Mucosa of gallbladder (tissue), 1 donor: ENCODE data around the gene GRIP2. TPM values are rescaled to one million over a fixed set of nuclear protein-coding genes. Genes with fewer than 3 reads are reported as not detected.

Source experiments
- DNase-seq: peaks from one replicate; pipeline ENCODE4 v3.0.0-alpha.2; 2020; ENCODE audit warnings: low spot score
- total RNA-seq: library from RNA; stranded (reverse); gene quantifications from one replicate; pipeline ENCODE4 v1.2.1, GENCODE V29; 2021
- donor health status: DM: no; HTN: no; CAD: no.

The GRIP2 gene
- 2.1 TPM for total RNA-seq

- DNase-seq = no peak
These were observed at the start of gene GRIP2 for GRCh38 chr3:14539742-14540491. GRIP2 (minus strand) TSS chr3:14540342; CDS start chr3:14540308, 34 bp downstream.

- DNase-seq = no peak
These were observed 48.4 kb upstream of the GRIP2 start for GRCh38 chr3:14588425-14589112.

- no peak for DNase-seq
These were observed 47.7 kb upstream of the GRIP2 start for GRCh38 chr3:14587740-14588360.

- DNase-seq = no peak
These were observed 46.5 kb upstream of the GRIP2 start for GRCh38 chr3:14586611-14587010.

GRCh38 chr3:14583548-14584091, 43.5 kb upstream of the GRIP2 start:
- DNase-seq = no peak

- no peak for DNase-seq
These were observed 41.9 kb upstream of the GRIP2 start for GRCh38 chr3:14582045-14582410.

- no peak for DNase-seq
These were observed 41.3 kb upstream of the GRIP2 start for GRCh38 chr3:14581334-14582044.

GRCh38 chr3:14577897-14578296, 37.8 kb upstream of the GRIP2 start:
- DNase-seq = no peak

GRCh38 chr3:14576163-14576562, 36.0 kb upstream of the GRIP2 start:
- DNase-seq = no peak

- no peak for DNase-seq
These were observed 34.0 kb upstream of the GRIP2 start for GRCh38 chr3:14574183-14574582.

- no peak for DNase-seq
These were observed 33.6 kb upstream of the GRIP2 start for GRCh38 chr3:14573706-14574105.

GRCh38 chr3:14570864-14571263, 30.7 kb upstream of the GRIP2 start:
- no peak for DNase-seq

- no peak for DNase-seq
These were observed 29.9 kb upstream of the GRIP2 start for GRCh38 chr3:14570089-14570488.

GRCh38 chr3:14569474-14570000, 29.4 kb upstream of the GRIP2 start:
- DNase-seq = no peak

- DNase-seq = no peak
These were observed 28.1 kb upstream of the GRIP2 start for GRCh38 chr3:14568269-14568668.

GRCh38 chr3:14566812-14567211, 26.7 kb upstream of the GRIP2 start:
- DNase-seq = no peak

- DNase-seq = no peak
These were observed 25.9 kb upstream of the GRIP2 start for GRCh38 chr3:14565868-14566588.

GRCh38 chr3:14564741-14565140, 24.6 kb upstream of the GRIP2 start:
- peak; percentile 19 for DNase-seq

- no peak for DNase-seq
These were observed 23.9 kb upstream of the GRIP2 start for GRCh38 chr3:14563946-14564539.

- no peak for DNase-seq
These were observed 22.2 kb upstream of the GRIP2 start for GRCh38 chr3:14562121-14562890.
